Measurements from ENCODE around the gene TMEM245. TPM values are rescaled to one million over a fixed set of nuclear protein-coding genes. Genes with fewer than 3 reads are reported as not detected.

The TMEM245 gene
- total and polyA plus RNA-seq, 2 of the 13 experiments (the other 11 are each of a cell fraction or from before 2014, with no cell fraction given), result 53.5 to 55.4 TPM

DNA sequence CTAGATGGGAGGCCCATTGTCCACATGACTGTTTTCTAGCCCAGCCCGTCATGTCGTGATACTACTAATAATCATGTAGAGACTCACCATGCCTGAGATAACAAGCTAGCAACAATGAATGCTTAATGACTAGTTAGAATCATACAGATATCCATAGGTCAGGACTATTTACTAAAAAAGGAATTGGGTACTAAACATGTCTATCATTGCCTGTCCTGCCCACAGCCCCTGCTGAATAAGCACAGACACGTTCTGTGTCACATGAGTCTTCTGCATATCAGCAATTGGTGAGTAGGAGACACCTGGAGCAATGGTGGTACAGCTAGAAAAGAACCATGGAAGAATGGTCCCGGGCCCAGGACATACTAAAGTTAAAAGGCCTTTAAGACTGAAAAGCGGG lies 29.3 kb upstream of the TMEM245 start:
- Histone ChIP-seq H3K27me3 (ENCODE audit: control insufficient read depth in 1 of 2, insufficient read depth in 2 of 2, low read length in 2 of 2) (peaks cover 0 to 4% of the 10 kb centered on the region in 2 experiments; a peak in 1 of 5 replicates), H3K79me2 (ENCODE audit: insufficient read depth, low read length) (no peaks in the 10 kb centered on the region), H3K9me3 (ENCODE audit: low read length) (peaks cover 8% of the 10 kb centered on the region), H3K36me3 (replicated peaks in 1 of 2; ENCODE audit: control insufficient read depth in 1 of 2, insufficient read depth in 2 of 2, low read length in 2 of 2) (no peaks in the 10 kb centered on the region), H3K9ac (ENCODE audit: insufficient read depth, low read depth, low read length) (no peak overlapping the region), H2AFZ (ENCODE audit: low read length) (no peak overlapping the region), H3K4me2 (ENCODE audit: low read depth, low read length) (no peak overlapping the region), H3K4me1 (ENCODE audit: insufficient read depth, low read length) (peaks cover 30% of the 10 kb centered on the region), H3K27ac (ENCODE audit: extremely low read length, insufficient read depth, low read length) (no peak overlapping the region), H4K20me1 (ENCODE audit: insufficient read depth, low read length) (no peaks in the 10 kb centered on the region), H3K4me3 (replicated peaks in 1 of 3; ENCODE audit: insufficient read depth in 1 of 3, low read depth in 2 of 3, low read length in 3 of 3) (no peak overlapping the region)
- ChIA-PET POLR2A (no interaction called here), CTCF (ENCODE audit: low intra/inter-chr PET ratio, low total read pairs) (no interaction called here)
- DNase-seq (ENCODE audit: low spot score) (no peak), FAIRE-seq (no peak), ATAC-seq (no peak)
- in situ Hi-C loops (cut with HindIII; ENCODE audit: extremely low pct_ligation_motif_present, low pct_unique_long_range_greater_than_20kb) (loop anchor here (10.0 kb wide), 1 partner anchor 64 kb away; no protein-coding TSS in a partner anchor), intact Hi-C loops (cut with micrococcal nuclease; ENCODE audit: unreplicated experiment) (no loop called here)
- 40% methylated on average over 5 of the region's 5 CpGs for WGBS (ENCODE audit: low lambda C conversion rate)
- TF ChIP-seq ZNF556 (CRISPR knock-in tag; IDR thresholded peaks at IDR 0.05; ENCODE audit: borderline replicate concordance) (no peak), PAF1 (CRISPR knock-in tag; IDR thresholded peaks at IDR 0.05) (no peak), PHF20 (CRISPR knock-in tag; IDR thresholded peaks at IDR 0.05) (no peak), MED1 (CRISPR knock-in tag; IDR thresholded peaks at IDR 0.05) (no peak), MEIS1 (CRISPR knock-in tag; IDR thresholded peaks at IDR 0.05; ENCODE audit: borderline replicate concordance) (no peak), ZNF766 (CRISPR knock-in tag; IDR thresholded peaks at IDR 0.05; ENCODE audit: borderline replicate concordance) (no peak), NFE2 (CRISPR knock-in tag; IDR thresholded peaks at IDR 0.05) (no peak), SNAPC2 (CRISPR knock-in tag; IDR thresholded peaks at IDR 0.05) (no peak), MAFF (IDR thresholded peaks at IDR 0.05; ENCODE audit: low read depth, low read length) (no peak)
- TF ChIP-seq, protein P1, sequence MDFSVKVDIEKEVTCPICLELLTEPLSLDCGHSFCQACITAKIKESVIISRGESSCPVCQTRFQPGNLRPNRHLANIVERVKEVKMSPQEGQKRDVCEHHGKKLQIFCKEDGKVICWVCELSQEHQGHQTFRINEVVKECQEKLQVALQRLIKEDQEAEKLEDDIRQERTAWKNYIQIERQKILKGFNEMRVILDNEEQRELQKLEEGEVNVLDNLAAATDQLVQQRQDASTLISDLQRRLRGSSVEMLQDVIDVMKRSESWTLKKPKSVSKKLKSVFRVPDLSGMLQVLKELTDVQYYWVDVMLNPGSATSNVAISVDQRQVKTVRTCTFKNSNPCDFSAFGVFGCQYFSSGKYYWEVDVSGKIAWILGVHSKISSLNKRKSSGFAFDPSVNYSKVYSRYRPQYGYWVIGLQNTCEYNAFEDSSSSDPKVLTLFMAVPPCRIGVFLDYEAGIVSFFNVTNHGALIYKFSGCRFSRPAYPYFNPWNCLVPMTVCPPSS (IDR thresholded peaks at IDR 0.05), result no peak
- TF ChIP-seq, protein P2, sequence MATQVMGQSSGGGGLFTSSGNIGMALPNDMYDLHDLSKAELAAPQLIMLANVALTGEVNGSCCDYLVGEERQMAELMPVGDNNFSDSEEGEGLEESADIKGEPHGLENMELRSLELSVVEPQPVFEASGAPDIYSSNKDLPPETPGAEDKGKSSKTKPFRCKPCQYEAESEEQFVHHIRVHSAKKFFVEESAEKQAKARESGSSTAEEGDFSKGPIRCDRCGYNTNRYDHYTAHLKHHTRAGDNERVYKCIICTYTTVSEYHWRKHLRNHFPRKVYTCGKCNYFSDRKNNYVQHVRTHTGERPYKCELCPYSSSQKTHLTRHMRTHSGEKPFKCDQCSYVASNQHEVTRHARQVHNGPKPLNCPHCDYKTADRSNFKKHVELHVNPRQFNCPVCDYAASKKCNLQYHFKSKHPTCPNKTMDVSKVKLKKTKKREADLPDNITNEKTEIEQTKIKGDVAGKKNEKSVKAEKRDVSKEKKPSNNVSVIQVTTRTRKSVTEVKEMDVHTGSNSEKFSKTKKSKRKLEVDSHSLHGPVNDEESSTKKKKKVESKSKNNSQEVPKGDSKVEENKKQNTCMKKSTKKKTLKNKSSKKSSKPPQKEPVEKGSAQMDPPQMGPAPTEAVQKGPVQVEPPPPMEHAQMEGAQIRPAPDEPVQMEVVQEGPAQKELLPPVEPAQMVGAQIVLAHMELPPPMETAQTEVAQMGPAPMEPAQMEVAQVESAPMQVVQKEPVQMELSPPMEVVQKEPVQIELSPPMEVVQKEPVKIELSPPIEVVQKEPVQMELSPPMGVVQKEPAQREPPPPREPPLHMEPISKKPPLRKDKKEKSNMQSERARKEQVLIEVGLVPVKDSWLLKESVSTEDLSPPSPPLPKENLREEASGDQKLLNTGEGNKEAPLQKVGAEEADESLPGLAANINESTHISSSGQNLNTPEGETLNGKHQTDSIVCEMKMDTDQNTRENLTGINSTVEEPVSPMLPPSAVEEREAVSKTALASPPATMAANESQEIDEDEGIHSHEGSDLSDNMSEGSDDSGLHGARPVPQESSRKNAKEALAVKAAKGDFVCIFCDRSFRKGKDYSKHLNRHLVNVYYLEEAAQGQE (IDR thresholded peaks at IDR 0.05; ENCODE audit: borderline replicate concordance in 1 of 2, low read depth in 1 of 2, low read length in 2 of 2), result no peak
- TF ChIP-seq, protein P3, sequence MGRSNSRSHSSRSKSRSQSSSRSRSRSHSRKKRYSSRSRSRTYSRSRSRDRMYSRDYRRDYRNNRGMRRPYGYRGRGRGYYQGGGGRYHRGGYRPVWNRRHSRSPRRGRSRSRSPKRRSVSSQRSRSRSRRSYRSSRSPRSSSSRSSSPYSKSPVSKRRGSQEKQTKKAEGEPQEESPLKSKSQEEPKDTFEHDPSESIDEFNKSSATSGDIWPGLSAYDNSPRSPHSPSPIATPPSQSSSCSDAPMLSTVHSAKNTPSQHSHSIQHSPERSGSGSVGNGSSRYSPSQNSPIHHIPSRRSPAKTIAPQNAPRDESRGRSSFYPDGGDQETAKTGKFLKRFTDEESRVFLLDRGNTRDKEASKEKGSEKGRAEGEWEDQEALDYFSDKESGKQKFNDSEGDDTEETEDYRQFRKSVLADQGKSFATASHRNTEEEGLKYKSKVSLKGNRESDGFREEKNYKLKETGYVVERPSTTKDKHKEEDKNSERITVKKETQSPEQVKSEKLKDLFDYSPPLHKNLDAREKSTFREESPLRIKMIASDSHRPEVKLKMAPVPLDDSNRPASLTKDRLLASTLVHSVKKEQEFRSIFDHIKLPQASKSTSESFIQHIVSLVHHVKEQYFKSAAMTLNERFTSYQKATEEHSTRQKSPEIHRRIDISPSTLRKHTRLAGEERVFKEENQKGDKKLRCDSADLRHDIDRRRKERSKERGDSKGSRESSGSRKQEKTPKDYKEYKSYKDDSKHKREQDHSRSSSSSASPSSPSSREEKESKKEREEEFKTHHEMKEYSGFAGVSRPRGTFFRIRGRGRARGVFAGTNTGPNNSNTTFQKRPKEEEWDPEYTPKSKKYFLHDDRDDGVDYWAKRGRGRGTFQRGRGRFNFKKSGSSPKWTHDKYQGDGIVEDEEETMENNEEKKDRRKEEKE (IDR thresholded peaks at IDR 0.05), result no peak
- no TSS peak for BruUV-seq (replicated peaks)

Measured in HepG2 (cell line).